Transverse colon (tissue), 4 donors: ENCODE measurements around the gene HBS1L.

ENCODE experiments used
- CTCF ChIP-seq, 5 experiments: fragments of 200-600 bp in 3 of 5; fragments of 450-650 bp in 2 of 5; sonication (generic) in 3 of 5; IDR thresholded peaks; 1 replicate in 2 of 5; 2 replicates in 3 of 5; pipeline ENCODE4 v1.5.1; 2016 to 2017; ENCODE audit warnings: antibody characterized with exemption in 5 of 5, inconsistent platforms in 3 of 5, mild to moderate bottlenecking in 2 of 5, moderate library complexity in 1 of 5
- EP300 ChIP-seq: sonication (generic); formaldehyde crosslinking; IDR thresholded peaks from one replicate; pipeline ENCODE4 v1.6.1; 2017; ENCODE audit warnings: antibody characterized with exemption, low read depth
- POLR2A ChIP-seq: fragments of 450-650 bp; IDR thresholded peaks from one replicate; pipeline ENCODE4 v1.6.1; 2016; ENCODE audit warnings: antibody characterized with exemption, mild to moderate bottlenecking, moderate library complexity
- POLR2AphosphoS5 ChIP-seq, 3 donors: sonication (generic); formaldehyde crosslinking; IDR thresholded peaks; one replicate each; pipeline ENCODE4 v1.6.1; 2016; ENCODE audit warnings: antibody characterized with exemption in 3 of 3

DNA sequence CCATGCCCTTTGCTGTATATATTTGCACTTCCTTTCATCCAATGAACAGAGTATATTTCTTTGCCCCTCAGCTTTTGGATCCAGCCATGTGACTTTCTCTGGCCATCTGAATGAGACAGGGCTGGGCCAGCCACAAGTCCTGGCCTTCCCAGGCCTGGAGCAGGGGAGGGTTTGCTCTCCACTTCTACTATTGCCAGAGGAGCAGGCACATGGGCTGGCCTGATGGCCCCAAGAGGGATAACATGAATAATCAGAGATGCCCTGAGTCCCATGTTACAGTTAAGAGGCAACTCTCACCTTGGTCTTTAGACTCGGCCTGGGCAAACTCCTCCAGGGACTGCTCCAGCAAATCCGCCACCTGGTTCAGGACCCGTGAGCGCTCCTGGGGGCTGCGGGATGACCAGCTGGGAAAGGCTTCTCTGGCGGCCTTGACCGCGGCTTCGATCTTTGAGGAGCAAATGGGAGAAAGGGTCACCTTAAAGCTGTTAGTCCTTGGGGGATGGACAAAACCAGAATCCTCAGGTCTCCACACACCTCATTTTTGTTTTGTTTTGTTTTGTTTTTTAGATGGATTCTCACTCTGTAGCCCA lies 111.0 kb downstream of the HBS1L start:
- TF ChIP-seq POLR2A: no peak
- TF ChIP-seq CTCF (IDR thresholded peaks at IDR 0.05): no peak
- no peak for TF ChIP-seq POLR2AphosphoS5 (IDR thresholded peaks at IDR 0.05)
- no peak for TF ChIP-seq EP300
